GM12873 (cell line): Measurements from ENCODE around the gene PUDP.

ENCODE experiments used
- CTCF ChIP-seq: IDR thresholded peaks from 2 replicates; pipeline ENCODE4 v1.5.1; 2012; ENCODE audit warnings: low read depth, mild to moderate bottlenecking, moderate library complexity, low read length, control low read depth; ENCODE audit not compliant: insufficient read depth; ENCODE audit errors: missing control alignments

Gene PUDP

GRCh38 chrX:7158468-7158990, 10.6 kb upstream of the PUDP start:
- no peak for TF ChIP-seq CTCF

GRCh38 chrX:7156879-7157278, 8.9 kb upstream of the PUDP start:
- TF ChIP-seq CTCF: no peak

GRCh38 chrX:7155163-7155562, 7.2 kb upstream of the PUDP start:
- TF ChIP-seq CTCF: no peak

- no peak for TF ChIP-seq CTCF
These were observed 6.2 kb upstream of the PUDP start for GRCh38 chrX:7154041-7154597.

GRCh38 chrX:7153231-7153630, 5.3 kb upstream of the PUDP start:
- TF ChIP-seq CTCF: no peak

GRCh38 chrX:7149411-7149810, 1.5 kb upstream of the PUDP start:
- TF ChIP-seq CTCF: no peak

GRCh38 chrX:7147413-7147977, 458 bp downstream of the PUDP start, which contains the start of gene STS:
Gene STS, plus strand, starts transcription at chrX:7147712. Its CDS starts 105,488 bp downstream, at chrX:7253200.
- no peak for TF ChIP-seq CTCF
